ENCODE data around the gene ABCG1. TPM values are rescaled to one million over a fixed set of nuclear protein-coding genes. Genes with fewer than 3 reads are reported as not detected.

ABCG1 gene
- total and polyA plus RNA-seq, 2 donors (not counting 3 experiments of a cell fraction or from before 2014, with no cell fraction given), result 6.7 to 19.6 TPM

DNA sequence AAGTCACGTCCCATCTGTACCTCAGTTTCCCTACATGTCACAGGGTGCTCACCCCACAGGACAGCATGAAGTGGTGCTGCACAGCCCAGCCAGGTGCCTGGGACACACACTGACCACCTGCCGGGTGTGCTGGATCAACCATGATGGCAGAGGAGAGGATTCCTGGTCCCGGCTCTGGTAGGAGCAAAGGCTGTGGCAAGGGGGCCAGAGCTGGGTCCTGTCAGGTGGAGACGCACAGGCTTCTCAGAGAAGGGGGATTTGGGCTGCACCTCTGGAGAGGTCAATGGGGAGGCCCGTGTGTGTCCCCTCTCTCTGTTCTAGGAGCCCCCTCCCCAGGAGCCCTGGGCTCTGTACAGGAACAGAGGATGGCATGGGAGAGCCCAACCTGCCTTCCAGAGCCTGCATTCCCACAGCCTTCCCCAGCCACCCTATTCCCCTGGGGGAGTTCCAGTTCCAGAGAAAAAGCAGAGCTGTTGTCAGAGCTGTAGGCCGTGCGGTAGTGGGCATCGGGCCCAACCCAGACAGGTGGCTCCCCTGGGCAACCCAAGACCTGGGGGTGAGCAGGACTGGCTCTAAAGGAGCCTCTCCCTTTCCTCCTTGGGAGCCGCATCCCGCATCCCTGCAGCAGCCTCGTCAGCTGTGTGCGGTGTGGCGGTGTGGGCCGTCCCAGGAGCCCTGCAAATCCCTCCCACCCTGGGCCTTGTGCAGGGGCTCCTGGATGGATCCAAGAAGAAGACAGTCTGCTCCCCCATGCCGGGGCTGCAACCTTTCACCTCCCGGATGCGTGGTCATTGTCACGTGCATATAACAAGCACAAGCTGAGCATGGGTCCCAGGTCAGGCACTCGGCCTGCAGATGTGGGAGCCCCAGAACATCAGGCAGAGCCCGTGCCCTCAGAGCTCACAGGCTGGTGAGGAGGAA, 99.1 kb downstream of the ABCG1 start:
- Histone ChIP-seq H4K20me1 (replicated peaks; ENCODE audit: control insufficient read depth, extremely low read depth, insufficient read depth, low read length) (no peaks in the 10 kb centered on the region), H3K79me2 (ENCODE audit: control insufficient read depth, insufficient read depth, low read length) (no peaks in the 10 kb centered on the region), H3K27me3 (ENCODE audit: control insufficient read depth in 2 of 2, insufficient read depth in 2 of 2, low read length in 2 of 2) (peaks cover 2 to 6% of the 10 kb centered on the region in 2 experiments), H3K9ac (replicated peaks; ENCODE audit: extremely low read depth, insufficient read depth, low read length) (no peak overlapping the region), H3K9me1 (replicated peaks; ENCODE audit: control insufficient read depth, extremely low read depth, insufficient read depth, low read length) (no peaks in the 10 kb centered on the region), H3K4me2 (ENCODE audit: insufficient read depth, low read length) (no peak overlapping the region), H3K4me3 (replicated peaks in 1 of 3; ENCODE audit: insufficient read depth in 1 of 3, low read depth in 1 of 3, low read length in 3 of 3) (no peak overlapping the region), H3K36me3 (ENCODE audit: control insufficient read depth in 2 of 2, extremely low read depth in 1 of 2, insufficient read depth in 2 of 2, low read length in 2 of 2) (no peaks in the 10 kb centered on the region), H3K9me3 (replicated peaks; ENCODE audit: control insufficient read depth, insufficient read depth, low read length) (no peaks in the 10 kb centered on the region), H3K4me1 (ENCODE audit: control insufficient read depth, extremely low read depth, insufficient read depth, low read length) (no peaks in the 10 kb centered on the region), H3K27ac (ENCODE audit: insufficient read depth, low read depth, low read length) (no peak overlapping the region), H2AFZ (ENCODE audit: low read depth, low read length) (no peak overlapping the region)
- DNase-seq (ENCODE audit: low read depth, low spot score) (no peak), FAIRE-seq (no peak)
- ChIA-PET CTCF (interaction anchor here (2.5 kb wide), 1 partner anchor 8 kb away, joined by 19 read pairs; no protein-coding TSS in a partner anchor), POLR2A (no interaction called here)
- TF ChIP-seq FOS (IDR thresholded peaks at IDR 0.05; ENCODE audit: borderline replicate concordance, insufficient read depth, low read length) (no peak), POLR2AphosphoS5 (IDR thresholded peaks at IDR 0.05; ENCODE audit: insufficient read depth, low read depth, low read length) (no peak), MYC (IDR thresholded peaks at IDR 0.05; ENCODE audit: low read depth, low read length) (no peak), GATA2 (IDR thresholded peaks at IDR 0.05; ENCODE audit: insufficient read depth, insufficient read length, low read depth, low read length) (no peak), POLR2A (IDR thresholded peaks at IDR 0.05; ENCODE audit: low read depth, low read length) (no peak), EZH2 (IDR thresholded peaks at IDR 0.05; ENCODE audit: borderline replicate concordance, low read depth, low read length, severe bottlenecking) (no peak), JUN (IDR thresholded peaks at IDR 0.05; ENCODE audit: borderline replicate concordance, insufficient read depth, insufficient read length, low read depth) (no peak)
- TF ChIP-seq, protein P1, sequence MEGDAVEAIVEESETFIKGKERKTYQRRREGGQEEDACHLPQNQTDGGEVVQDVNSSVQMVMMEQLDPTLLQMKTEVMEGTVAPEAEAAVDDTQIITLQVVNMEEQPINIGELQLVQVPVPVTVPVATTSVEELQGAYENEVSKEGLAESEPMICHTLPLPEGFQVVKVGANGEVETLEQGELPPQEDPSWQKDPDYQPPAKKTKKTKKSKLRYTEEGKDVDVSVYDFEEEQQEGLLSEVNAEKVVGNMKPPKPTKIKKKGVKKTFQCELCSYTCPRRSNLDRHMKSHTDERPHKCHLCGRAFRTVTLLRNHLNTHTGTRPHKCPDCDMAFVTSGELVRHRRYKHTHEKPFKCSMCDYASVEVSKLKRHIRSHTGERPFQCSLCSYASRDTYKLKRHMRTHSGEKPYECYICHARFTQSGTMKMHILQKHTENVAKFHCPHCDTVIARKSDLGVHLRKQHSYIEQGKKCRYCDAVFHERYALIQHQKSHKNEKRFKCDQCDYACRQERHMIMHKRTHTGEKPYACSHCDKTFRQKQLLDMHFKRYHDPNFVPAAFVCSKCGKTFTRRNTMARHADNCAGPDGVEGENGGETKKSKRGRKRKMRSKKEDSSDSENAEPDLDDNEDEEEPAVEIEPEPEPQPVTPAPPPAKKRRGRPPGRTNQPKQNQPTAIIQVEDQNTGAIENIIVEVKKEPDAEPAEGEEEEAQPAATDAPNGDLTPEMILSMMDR (IDR thresholded peaks at IDR 0.05; ENCODE audit: extremely low read depth in 1 of 2, insufficient read depth in 1 of 2, low read depth in 1 of 2, low read length in 2 of 2), result no peak
- TF ChIP-seq, protein P2, sequence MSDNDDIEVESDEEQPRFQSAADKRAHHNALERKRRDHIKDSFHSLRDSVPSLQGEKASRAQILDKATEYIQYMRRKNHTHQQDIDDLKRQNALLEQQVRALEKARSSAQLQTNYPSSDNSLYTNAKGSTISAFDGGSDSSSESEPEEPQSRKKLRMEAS (IDR thresholded peaks at IDR 0.05; ENCODE audit: insufficient read depth, insufficient read length), result no peak
- intact Hi-C loops (cut with micrococcal nuclease) (no loop called here), dilution Hi-C loops (cut with MboI; ENCODE audit: extremely low pct_ligation_motif_present, low sequenced_read_pairs) (no loop called here)
- no TSS peak for BruUV-seq (replicated peaks)

Measured in endothelial cell of umbilical vein (primary cell).